PFSK-1 (cell line): ENCODE measurements around the gene DSTN.

Experiments
- POLR2AphosphoS5 ChIP-seq: IDR thresholded peaks from 2 replicates; pipeline ENCODE4 v1.6.1; 2012; ENCODE audit warnings: low read depth, mild to moderate bottlenecking, control low read depth, low read length, moderate library complexity
- SIN3A ChIP-seq: IDR thresholded peaks from 2 replicates; pipeline ENCODE4 v1.6.1; 2012; ENCODE audit warnings: mild to moderate bottlenecking, low read length, moderate library complexity, borderline replicate concordance; ENCODE audit not compliant: insufficient read depth
- TAF1 ChIP-seq: IDR thresholded peaks from 2 replicates; pipeline ENCODE4 v1.6.1; 2012; ENCODE audit warnings: low read length, control low read depth, borderline replicate concordance; ENCODE audit not compliant: insufficient read depth

GRCh38 chr20:17630151-17630805, 60.4 kb downstream of the DSTN start:
- TF ChIP-seq SIN3A (no peak), POLR2AphosphoS5 (no peak), TAF1 (no peak)
